HG03095 (cell line): ENCODE data around the gene MINDY1.

Experiments
- ATAC-seq: cut with Tn5 transposase; IDR thresholded peaks from one replicate; pipeline ENCODE4 v1.9.1; 2021; ENCODE audit warnings: moderate library complexity; ENCODE audit not compliant: unreplicated experiment

MINDY1 gene

GRCh38 chr1:150967936-150968335, 38.8 kb downstream of the MINDY1 start:
- no peak for ATAC-seq

GRCh38 chr1:150966011-150966410, 40.7 kb downstream of the MINDY1 start:
- ATAC-seq: no peak

- no peak for ATAC-seq
Observed at GRCh38 chr1:150965605-150966004, 41.1 kb downstream of the MINDY1 start.

GRCh38 chr1:150964164-150964489, 42.6 kb downstream of the MINDY1 start:
- ATAC-seq: no peak

GRCh38 chr1:150963321-150964163, 43.2 kb downstream of the MINDY1 start:
- no peak for ATAC-seq

- ATAC-seq: no peak
Observed at GRCh38 chr1:150961756-150962155, 44.9 kb downstream of the MINDY1 start.

GRCh38 chr1:150960646-150961045, 46.1 kb downstream of the MINDY1 start:
- no peak for ATAC-seq

- ATAC-seq: no peak
Observed at GRCh38 chr1:150957666-150958065, 49.0 kb downstream of the MINDY1 start.

- no peak for ATAC-seq
Observed at GRCh38 chr1:150955280-150955679, 51.4 kb downstream of the MINDY1 start.

GRCh38 chr1:150954708-150955107, 52.0 kb downstream of the MINDY1 start:
- ATAC-seq: no peak
